ENCODE results near the gene SVIL.

- TF ChIP-seq EZH2 (IDR thresholded peaks at IDR 0.05): no peak
- no peak for TF ChIP-seq POLR2AphosphoS5 (IDR thresholded peaks at IDR 0.05; ENCODE audit: borderline replicate concordance, low read depth, low read length)
- no peak for TF ChIP-seq FOXP2 (optimal IDR thresholded peaks at IDR 0.05; ENCODE audit: control extremely low read depth, extremely low read length, insufficient read depth)
These were observed 163.3 kb downstream of the SVIL start for GRCh38 chr10:29471544-29471859.
